HepG2 (cell line): Measurements from ENCODE around the gene STRADA. TPM values are rescaled to one million over a fixed set of nuclear protein-coding genes. Genes with fewer than 3 reads are reported as not detected.

Source experiments
- AKNA ChIP-seq: sonication (generic); formaldehyde crosslinking; IDR thresholded peaks from 2 replicates; pipeline ENCODE4 v1.4.0; 2020; ENCODE audit warnings: missing genetic modification reagents, borderline replicate concordance
- ELF4 ChIP-seq: sonication (generic); formaldehyde crosslinking; IDR thresholded peaks from 2 replicates; pipeline ENCODE4 v1.5.0; 2020; ENCODE audit warnings: missing genetic modification reagents, mild to moderate bottlenecking, moderate library complexity, borderline replicate concordance
- FOXA1 ChIP-seq, 2 experiments: fragments of 450-650 bp in 1 of 2; sonication (generic) in 1 of 2; formaldehyde crosslinking in 1 of 2; IDR thresholded peaks; 2 replicates each; pipeline versions ENCODE4 v1.4.0 to v1.6.1; 2016 to 2020; ENCODE audit warnings: missing genetic modification reagents in 1 of 2
- FOXC1 ChIP-seq: sonication (generic); formaldehyde crosslinking; IDR thresholded peaks from 2 replicates; pipeline ENCODE4 v1.8.0; 2022; ENCODE audit warnings: mild to moderate bottlenecking, missing genetic modification reagents, borderline replicate concordance
- HOXD1 ChIP-seq: sonication (generic); formaldehyde crosslinking; IDR thresholded peaks from 2 replicates; pipeline ENCODE4 v1.5.0; 2020; ENCODE audit warnings: missing genetic modification reagents
- KAT8 ChIP-seq: IDR thresholded peaks from 2 replicates; pipeline ENCODE4 v1.6.1; 2016; ENCODE audit warnings: missing genetic modification reagents, missing compliant biosample characterization
- MTA1 ChIP-seq: sonication (generic); formaldehyde crosslinking; IDR thresholded peaks from 2 replicates; pipeline ENCODE4 v1.4.0; 2020; ENCODE audit warnings: missing genetic modification reagents, mild to moderate bottlenecking, borderline replicate concordance
- MTERF4 ChIP-seq: sonication (generic); formaldehyde crosslinking; IDR thresholded peaks from 2 replicates; pipeline ENCODE4 v1.8.0; 2023; ENCODE audit warnings: mild to moderate bottlenecking, missing genetic modification reagents
- SMC3 ChIP-seq: IDR thresholded peaks from 2 replicates; pipeline ENCODE4 v1.6.1; 2011; ENCODE audit warnings: low read length, improper control_type of control experiment
- ZNF180 ChIP-seq: sonication (generic); formaldehyde crosslinking; IDR thresholded peaks from 2 replicates; pipeline ENCODE4 v1.4.0; 2020; ENCODE audit warnings: low read depth, missing genetic modification reagents, borderline replicate concordance
- ZNF432 ChIP-seq: sonication (generic); formaldehyde crosslinking; IDR thresholded peaks from 2 replicates; pipeline ENCODE4 v1.5.0; 2020; ENCODE audit warnings: missing genetic modification reagents, mild to moderate bottlenecking, borderline replicate concordance
- ZNF547 ChIP-seq: sonication (generic); formaldehyde crosslinking; IDR thresholded peaks from 2 replicates; pipeline ENCODE4 v1.5.1; 2020; ENCODE audit warnings: mild to moderate bottlenecking, missing genetic modification reagents
- ZNF777 ChIP-seq: sonication (generic); formaldehyde crosslinking; IDR thresholded peaks from 2 replicates; pipeline ENCODE4 v1.4.0; 2020; ENCODE audit warnings: missing genetic modification reagents
- ZNF782 ChIP-seq: sonication (generic); formaldehyde crosslinking; IDR thresholded peaks from 2 replicates; pipeline ENCODE4 v1.4.0; 2020; ENCODE audit warnings: missing genetic modification reagents, mild to moderate bottlenecking, borderline replicate concordance
- polyA plus RNA-seq, 8 experiments: library from polyadenylated mRNA; depleted of rRNA in 3 of 8; stranded (reverse) in 7 of 8; unstranded in 1 of 8; fragments of >200 nt; fragmentation: Illumina TruSeq in 4 of 8; extraction: Trizol in 4 of 8; gene quantifications; 2 replicates each; pipeline versions ENCODE4 v1.2.1 to v1.2.3, GENCODE V29; 2011 to 2016; ENCODE audit warnings: low read depth in 4 of 8, missing spikeins in 1 of 8, mixed read lengths in 1 of 8; ENCODE audit not compliant: insufficient read depth in 1 of 8
- total RNA-seq, 5 experiments: library from RNA; depleted of rRNA; stranded (reverse); fragments of >200 nt; fragmentation: Illumina TruSeq; extraction: Trizol; gene quantifications; 2 replicates each; pipeline ENCODE4 v1.2.3, GENCODE V29; 2016; ENCODE audit warnings: low read depth in 1 of 5
- TF ChIP-seq, protein P1 (sequence below): sonication (generic); formaldehyde crosslinking; IDR thresholded peaks from 2 replicates; pipeline ENCODE4 v1.4.0; 2020; ENCODE audit warnings: missing genetic modification reagents
- TF ChIP-seq, protein P2 (sequence below): conservative IDR thresholded peaks from 2 replicates; pipeline ENCODE4 v1.6.1; 2018; ENCODE audit warnings: missing genetic modification reagents

Gene STRADA
- total and polyA plus RNA-seq, 2 of the 13 experiments (the other 11 are each of a cell fraction or from before 2014, with no cell fraction given) = 17.6 to 17.9 TPM

GRCh38 chr17:63773272-63774140 lies 31.9 kb upstream of the STRADA start, which contains the start of gene CCDC47 (continued):
- 0 out of 2 replicates have a peak, but pooled peaks have one; percentile 70 for TF ChIP-seq AKNA
- peak; percentile 74 for TF ChIP-seq HOXD1 (CRISPR knock-in tag)
- no peak for TF ChIP-seq ZNF180
- TF ChIP-seq FOXA1 (IDR thresholded peaks at IDR 0.05) = no peak
- TF ChIP-seq FOXA1 (CRISPR knock-in tag; IDR thresholded peaks at IDR 0.05) = 0 out of 2 replicates have a peak, but pooled peaks have one; percentile 26
- peak; percentile 10; the same call in 1 of the 2 replicates for TF ChIP-seq SMC3
- TF ChIP-seq ELF4 (CRISPR knock-in tag) = peak; percentile 98; the same call in 1 of the 2 replicates
- TF ChIP-seq ZNF782 (CRISPR knock-in tag) = peak; percentile 91; the same call in 1 of the 2 replicates
- TF ChIP-seq, protein P1, sequence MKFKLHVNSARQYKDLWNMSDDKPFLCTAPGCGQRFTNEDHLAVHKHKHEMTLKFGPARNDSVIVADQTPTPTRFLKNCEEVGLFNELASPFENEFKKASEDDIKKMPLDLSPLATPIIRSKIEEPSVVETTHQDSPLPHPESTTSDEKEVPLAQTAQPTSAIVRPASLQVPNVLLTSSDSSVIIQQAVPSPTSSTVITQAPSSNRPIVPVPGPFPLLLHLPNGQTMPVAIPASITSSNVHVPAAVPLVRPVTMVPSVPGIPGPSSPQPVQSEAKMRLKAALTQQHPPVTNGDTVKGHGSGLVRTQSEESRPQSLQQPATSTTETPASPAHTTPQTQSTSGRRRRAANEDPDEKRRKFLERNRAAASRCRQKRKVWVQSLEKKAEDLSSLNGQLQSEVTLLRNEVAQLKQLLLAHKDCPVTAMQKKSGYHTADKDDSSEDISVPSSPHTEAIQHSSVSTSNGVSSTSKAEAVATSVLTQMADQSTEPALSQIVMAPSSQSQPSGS (CRISPR knock-in tag) = peak; percentile 99
- TF ChIP-seq ZNF547 (CRISPR knock-in tag) = peak; percentile 94
- peak; percentile 92 for TF ChIP-seq MTERF4 (CRISPR knock-in tag)
- peak; percentile 99 for TF ChIP-seq KAT8 (CRISPR knock-in tag)
- TF ChIP-seq ZNF777 (CRISPR knock-in tag) = peak; percentile 67
- peak; percentile 87; the same call in 1 of the 2 replicates for TF ChIP-seq FOXC1 (CRISPR knock-in tag)
- TF ChIP-seq, protein P2, sequence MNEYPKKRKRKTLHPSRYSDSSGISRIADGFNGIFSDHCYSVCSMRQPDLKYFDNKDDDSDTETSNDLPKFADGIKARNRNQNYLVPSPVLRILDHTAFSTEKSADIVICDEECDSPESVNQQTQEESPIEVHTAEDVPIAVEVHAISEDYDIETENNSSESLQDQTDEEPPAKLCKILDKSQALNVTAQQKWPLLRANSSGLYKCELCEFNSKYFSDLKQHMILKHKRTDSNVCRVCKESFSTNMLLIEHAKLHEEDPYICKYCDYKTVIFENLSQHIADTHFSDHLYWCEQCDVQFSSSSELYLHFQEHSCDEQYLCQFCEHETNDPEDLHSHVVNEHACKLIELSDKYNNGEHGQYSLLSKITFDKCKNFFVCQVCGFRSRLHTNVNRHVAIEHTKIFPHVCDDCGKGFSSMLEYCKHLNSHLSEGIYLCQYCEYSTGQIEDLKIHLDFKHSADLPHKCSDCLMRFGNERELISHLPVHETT (CRISPR knock-in tag) = peak; percentile 97
- TF ChIP-seq ZNF432 (CRISPR knock-in tag) = no peak
- TF ChIP-seq MTA1 (CRISPR knock-in tag) = peak; percentile 84
